Brain microvascular endothelial cell (primary cell): Measurements from ENCODE around the gene PARP1.

Source experiments
- DNase-seq: peaks from one replicate; pipeline ENCODE4 v3.0.0-alpha.2; 2020
- H3K27ac ChIP-seq: fragments of 250-450 bp; sonication (Bioruptor Pico); 2 replicates; pipeline ENCODE4 v1.5.1; 2020; ENCODE audit warnings: mild to moderate bottlenecking, moderate library complexity
- H3K27me3 ChIP-seq: fragments of 250-450 bp; sonication (Bioruptor Pico); replicated peaks from 2 replicates; pipeline ENCODE4 v1.5.1; 2020; ENCODE audit warnings: mild to moderate bottlenecking
- H3K36me3 ChIP-seq: fragments of 250-450 bp; sonication (Bioruptor Pico); replicated peaks from 2 replicates; pipeline ENCODE4 v1.5.1; 2020; ENCODE audit warnings: mild to moderate bottlenecking
- H3K4me3 ChIP-seq: 2 replicates; pipeline ENCODE4 v1.5.1; 2011; ENCODE audit warnings: low read depth, mild to moderate bottlenecking, control low read depth, low read length, moderate library complexity
- in situ Hi-C: cut with HindIII; loops from 2 replicates; pipeline ENCODE4 v1.10.0; 2017; ENCODE audit warnings: low sequenced_read_pairs, low pct_ligation_motif_present
- TF ChIP-seq, protein P1 (sequence below): IDR thresholded peaks from 2 replicates; pipeline ENCODE4 v1.5.1; 2011; ENCODE audit warnings: low read depth, mild to moderate bottlenecking, moderate library complexity, low read length, control low read depth, inconsistent platforms; ENCODE audit errors: missing control alignments

PARP1 gene

DNA sequence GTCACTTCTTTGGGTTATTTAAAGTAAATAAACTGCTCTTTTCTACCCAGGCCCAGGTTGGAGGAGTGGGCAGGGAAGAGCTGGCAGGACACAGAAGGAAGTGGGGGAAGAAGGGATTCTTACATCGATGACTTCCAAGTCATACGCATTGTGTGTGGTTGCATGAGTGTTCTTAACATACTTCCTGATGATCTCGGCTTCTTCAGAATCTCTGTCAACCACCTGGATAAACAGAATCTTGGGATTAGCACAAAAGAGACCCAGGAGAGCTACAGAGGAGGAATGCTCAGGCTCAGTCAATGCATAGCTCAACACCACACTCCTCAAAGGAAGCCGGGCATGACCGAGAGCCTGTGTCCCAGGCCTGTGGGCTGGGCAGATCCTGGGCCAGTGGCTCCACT lies 42.1 kb downstream of the PARP1 start:
- H3K27me3 ChIP-seq, result no peaks in the 10 kb centered on the region

DNA sequence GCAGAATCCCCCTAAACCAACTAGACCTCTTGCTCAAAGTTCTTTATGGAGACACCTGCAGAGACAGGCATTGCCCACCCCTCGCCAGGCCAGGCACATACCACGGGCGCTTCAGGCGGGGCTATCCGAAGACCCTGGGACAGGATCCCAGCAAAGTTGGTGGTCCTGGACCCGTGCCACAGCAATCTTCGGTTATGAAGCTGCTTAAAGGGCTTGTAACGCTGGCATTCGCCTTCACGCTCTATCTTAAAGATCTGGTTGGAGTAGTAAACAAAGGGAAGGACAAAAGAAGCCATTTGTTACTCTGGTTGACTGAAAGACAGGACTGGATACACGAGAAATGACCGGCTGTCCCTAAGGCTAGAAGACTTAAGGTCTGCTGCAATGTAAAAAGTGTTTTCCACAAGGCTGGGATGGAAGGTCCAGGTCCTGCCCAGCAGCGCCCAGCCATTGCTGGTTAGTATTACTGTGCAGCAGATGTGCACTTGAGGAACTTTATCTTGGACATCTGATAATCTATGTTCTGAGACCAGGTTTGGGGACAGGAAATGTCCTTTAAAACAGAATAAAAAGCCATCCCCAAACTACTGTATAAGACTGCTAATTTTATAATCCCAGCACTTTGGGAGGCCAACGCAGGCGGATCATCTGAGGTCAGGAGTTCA lies 42.9 kb downstream of the PARP1 start:
- Histone ChIP-seq H3K27ac (no peak overlapping the region), H3K4me3 (no peak overlapping the region), H3K27me3 (no peaks in the 10 kb centered on the region), H3K36me3 (peaks cover 50% of the 10 kb centered on the region)
- TF ChIP-seq, protein P1, sequence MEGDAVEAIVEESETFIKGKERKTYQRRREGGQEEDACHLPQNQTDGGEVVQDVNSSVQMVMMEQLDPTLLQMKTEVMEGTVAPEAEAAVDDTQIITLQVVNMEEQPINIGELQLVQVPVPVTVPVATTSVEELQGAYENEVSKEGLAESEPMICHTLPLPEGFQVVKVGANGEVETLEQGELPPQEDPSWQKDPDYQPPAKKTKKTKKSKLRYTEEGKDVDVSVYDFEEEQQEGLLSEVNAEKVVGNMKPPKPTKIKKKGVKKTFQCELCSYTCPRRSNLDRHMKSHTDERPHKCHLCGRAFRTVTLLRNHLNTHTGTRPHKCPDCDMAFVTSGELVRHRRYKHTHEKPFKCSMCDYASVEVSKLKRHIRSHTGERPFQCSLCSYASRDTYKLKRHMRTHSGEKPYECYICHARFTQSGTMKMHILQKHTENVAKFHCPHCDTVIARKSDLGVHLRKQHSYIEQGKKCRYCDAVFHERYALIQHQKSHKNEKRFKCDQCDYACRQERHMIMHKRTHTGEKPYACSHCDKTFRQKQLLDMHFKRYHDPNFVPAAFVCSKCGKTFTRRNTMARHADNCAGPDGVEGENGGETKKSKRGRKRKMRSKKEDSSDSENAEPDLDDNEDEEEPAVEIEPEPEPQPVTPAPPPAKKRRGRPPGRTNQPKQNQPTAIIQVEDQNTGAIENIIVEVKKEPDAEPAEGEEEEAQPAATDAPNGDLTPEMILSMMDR, result no peak
- in situ Hi-C loops, result no loop called here
- DNase-seq, result no peak

More for the DNA sequence above, 42.1 kb downstream of the PARP1 start:
- TF ChIP-seq, protein P1, result no peak
- peaks cover 50% of the 10 kb centered on the region for H3K36me3 ChIP-seq
- peak; percentile 29 for DNase-seq
- H3K27ac ChIP-seq, result no peak overlapping the region
- H3K4me3 ChIP-seq, result no peak overlapping the region
- in situ Hi-C loops, result no loop called here

DNA sequence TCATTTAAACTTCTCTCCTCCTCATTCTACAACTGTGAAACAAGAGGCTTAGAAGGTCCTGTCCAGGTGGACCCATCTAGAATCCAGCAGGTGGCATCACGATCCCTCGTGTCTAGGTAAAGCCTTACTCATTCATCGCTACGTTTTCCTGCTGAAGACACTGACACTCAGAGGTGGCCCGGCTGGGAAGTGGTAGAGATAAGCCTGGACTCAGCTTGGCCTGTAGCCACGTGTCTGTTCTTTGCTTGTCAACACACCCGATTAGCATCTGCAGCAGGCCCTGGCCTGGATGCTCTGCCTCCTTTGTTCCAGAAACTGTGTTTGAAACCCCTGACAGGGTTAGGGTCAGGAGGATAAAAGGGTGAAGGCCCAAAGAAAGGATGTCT lies 43.4 kb downstream of the PARP1 start:
- DNase-seq, result no peak
- TF ChIP-seq, protein P1, result no peak
- Histone ChIP-seq H3K4me3 (no peak overlapping the region), H3K27me3 (no peaks in the 10 kb centered on the region), H3K27ac (no peak overlapping the region), H3K36me3 (peaks cover 51% of the 10 kb centered on the region)
- in situ Hi-C loops, result no loop called here

DNA sequence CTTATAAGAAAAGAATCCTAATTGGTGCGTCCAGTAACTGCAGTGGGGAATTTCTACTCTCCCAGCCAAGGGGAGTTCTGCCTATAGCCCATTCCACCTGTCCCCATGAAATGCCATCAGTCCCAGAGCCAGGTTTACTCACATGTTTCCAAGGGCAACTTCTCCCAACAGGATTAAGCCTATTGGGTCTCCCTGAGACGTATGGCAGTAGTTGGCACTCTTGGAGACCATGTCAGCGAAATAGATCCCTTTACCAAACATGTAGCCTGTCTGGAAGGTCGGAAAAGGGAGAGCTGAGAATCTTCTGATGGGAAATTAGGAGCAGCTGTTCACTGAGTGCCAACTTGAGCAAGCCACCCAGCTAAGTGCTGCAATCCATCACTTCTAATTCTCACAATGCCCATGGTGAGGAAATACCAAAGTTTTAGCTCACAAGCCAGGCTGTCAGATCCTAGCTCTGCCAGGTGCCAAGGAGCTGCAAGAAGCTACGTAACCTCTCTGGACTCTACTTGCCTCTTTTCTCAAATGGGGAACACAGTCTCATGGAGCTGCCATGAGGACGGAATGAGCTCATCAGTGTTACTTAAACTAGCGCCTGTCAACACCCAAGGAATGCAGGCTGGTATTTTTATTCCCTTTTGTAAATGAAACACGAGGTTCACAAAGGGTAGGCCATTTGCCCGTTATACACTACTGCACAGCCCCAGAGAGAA lies 43.9 kb downstream of the PARP1 start:
- Histone ChIP-seq H3K27ac (no peak overlapping the region), H3K36me3 (peaks cover 49% of the 10 kb centered on the region), H3K27me3 (no peaks in the 10 kb centered on the region), H3K4me3 (no peak overlapping the region)
- TF ChIP-seq, protein P1, result no peak
- in situ Hi-C loops, result no loop called here
- no peak for DNase-seq

DNA sequence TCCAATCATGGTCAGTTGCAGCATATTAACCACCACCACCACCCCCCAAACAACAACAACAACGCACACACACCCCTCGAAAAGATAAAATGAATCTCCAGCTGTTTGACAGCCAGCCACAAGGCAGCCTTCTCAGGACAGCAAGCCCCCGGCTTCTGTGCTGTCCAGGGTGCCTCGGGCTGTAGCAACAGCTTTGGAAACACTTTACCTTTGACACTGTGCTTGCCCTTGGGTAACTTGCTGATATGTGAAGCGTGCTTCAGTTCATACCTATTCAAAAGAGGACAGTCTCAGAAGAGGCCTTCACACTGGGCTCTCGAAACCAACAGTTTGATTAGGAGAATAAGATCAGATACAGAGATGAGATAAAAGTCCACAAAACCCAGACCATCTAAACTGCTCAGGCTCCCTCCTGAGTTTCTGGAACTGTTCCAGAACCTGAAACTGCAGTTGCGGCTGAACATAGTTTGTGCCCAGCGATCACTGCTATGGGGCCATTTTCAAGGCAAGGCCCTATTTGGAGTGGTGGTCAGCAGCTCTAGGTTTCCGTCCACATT lies 44.9 kb downstream of the PARP1 start:
- in situ Hi-C loops, result no loop called here
- no peaks in the 10 kb centered on the region for H3K27me3 ChIP-seq
- peaks cover 39% of the 10 kb centered on the region for H3K36me3 ChIP-seq
- TF ChIP-seq, protein P1, result no peak
- no peak overlapping the region for H3K27ac ChIP-seq
- no peak for DNase-seq
- H3K4me3 ChIP-seq, result no peak overlapping the region
